GM19240 (cell line): ENCODE results near the gene MED4.

Experiments
- DNase-seq: peaks from one replicate; pipeline ENCODE4 v3.0.0; 2011; ENCODE audit warnings: low spot score; ENCODE audit not compliant: insufficient read length

MED4 gene

GRCh38 chr13:48094781-48095502 lies at the start of gene MED4:
MED4 (minus strand) TSS chr13:48095104; CDS start chr13:48095078, 26 bp downstream.
- DNase-seq = peak; percentile 90

GRCh38 chr13:48144413-48145035 lies 49.6 kb upstream of the MED4 start:
- no peak for DNase-seq

- no peak for DNase-seq
Observed at GRCh38 chr13:48142436-48142835, 47.5 kb upstream of the MED4 start.

- DNase-seq = no peak
Observed at GRCh38 chr13:48138270-48138669, 43.4 kb upstream of the MED4 start.

- no peak for DNase-seq
Observed at GRCh38 chr13:48132961-48133360, 38.1 kb upstream of the MED4 start.

DNA sequence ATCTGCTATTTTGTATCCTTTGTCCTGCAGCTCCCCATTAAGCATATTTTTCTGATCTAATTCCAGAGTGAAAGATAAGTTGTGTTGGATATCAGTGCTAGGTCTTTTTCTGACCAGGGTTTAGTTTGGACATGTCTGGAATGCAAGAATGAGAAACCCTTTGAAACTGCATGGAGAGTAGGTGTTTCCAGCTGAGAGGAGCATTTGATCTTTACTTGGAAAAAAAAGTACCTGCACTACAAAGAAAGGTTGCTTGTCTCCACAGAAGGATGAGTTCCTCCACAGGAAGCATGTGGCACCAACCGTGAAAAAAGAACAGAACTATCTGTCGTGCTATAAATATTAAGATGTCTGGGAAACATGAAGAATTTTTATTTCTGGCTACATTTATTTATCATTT lies 36.6 kb upstream of the MED4 start:
- DNase-seq = no peak

DNA sequence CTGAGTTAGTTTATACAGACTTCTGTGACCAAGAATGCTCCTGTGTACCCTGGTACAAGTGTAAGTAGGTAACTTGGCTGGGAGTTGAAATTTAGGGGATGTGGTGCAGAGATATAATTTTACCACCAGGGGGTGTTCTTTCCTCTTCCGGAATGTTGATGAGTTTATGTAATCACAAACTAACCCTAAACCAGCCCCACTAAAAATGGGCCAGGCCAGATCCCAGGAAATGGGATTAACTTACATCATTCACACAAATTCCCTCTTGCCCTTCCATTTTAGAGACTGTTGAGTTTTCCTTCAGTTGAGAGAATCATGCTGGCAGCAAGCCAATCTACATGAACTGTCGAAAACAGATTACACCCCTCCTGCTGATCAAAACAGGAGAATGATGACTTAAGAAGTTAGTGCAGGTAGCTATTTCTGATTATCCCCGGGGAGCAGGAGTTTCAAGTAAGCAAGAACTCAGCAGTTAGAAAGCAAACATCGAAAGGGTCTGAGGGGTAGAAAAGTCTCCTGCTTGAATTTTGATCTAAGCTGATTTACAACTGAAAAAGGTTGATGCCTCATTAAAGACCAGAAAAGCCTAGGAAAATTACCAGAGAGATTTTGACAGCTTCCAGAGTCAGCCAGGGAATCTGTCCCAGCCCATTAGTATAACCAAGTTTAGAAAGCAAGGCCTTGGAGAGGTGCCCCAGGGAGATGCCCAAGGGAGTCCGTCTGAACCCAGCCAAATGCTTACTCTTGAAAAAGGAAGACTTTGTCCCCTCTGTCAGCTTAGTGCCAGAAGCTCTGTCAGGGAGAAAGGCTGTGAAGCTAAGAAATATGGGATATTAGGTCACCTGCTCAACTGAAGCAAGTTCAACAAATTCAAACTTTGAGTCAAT lies 32.3 kb upstream of the MED4 start:
- peak; percentile 35 for DNase-seq

DNA sequence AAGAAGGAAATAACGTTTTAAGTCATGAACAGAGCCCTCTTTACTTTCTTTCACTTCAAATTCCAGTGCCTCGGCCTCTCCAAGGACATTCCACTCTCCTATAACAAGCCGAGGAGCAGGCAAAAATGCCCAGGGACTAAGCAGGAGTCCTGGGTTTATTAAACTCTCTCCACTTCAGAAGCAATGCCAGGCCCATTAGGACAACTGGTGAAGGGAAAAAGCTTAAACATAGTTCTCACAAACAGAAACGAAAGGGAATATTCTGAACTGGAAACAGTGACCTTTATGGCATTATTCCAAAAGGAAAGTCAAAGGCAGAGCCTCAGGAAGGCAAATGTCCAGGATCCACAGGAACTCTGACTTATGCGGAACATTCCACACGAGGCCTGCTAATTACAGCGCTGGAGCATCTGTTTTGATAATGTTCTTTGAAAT lies 30.9 kb upstream of the MED4 start:
- DNase-seq = no peak

DNA sequence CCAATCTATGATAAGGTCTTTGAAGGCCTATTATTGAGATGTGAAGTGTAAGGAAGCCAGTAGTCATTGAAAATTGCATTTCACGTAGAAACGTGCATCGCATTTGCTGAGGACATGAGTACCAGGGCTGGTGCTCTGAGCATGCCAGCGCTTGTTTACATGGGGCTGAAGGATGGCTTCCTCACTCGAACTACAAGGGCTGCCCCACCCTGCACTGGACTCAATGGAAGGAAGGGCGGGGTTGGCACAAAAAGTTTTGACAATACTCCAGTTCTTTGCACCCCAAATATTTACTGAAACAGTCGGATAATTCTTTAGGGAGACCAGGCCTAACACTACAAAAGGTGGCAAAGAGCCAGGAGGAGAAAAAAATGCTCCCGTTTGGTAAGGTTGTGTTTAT lies 28.9 kb upstream of the MED4 start:
- DNase-seq = no peak

GRCh38 chr13:48121733-48122132 lies 26.8 kb upstream of the MED4 start:
- no peak for DNase-seq

DNA sequence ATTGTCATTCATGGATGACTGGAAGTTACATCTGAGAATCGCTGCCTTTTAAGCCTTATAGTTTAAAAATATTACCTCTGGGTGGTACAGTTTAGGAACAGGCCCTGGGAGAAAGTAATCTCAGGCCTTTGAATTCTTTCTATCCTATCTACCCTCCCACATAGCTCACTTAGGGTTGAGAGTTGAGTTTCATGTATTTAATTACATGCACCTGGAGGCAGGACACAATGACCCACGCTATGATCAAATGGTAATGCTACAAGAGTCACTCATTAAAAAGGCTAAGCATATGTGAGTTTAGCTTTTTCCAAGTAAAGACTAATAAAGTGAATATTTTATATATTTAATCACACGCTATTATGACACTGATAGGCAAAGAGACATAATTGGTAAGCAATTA lies 25.3 kb upstream of the MED4 start:
- DNase-seq = no peak

GRCh38 chr13:48118030-48118429 lies 23.1 kb upstream of the MED4 start:
- DNase-seq = no peak

DNA sequence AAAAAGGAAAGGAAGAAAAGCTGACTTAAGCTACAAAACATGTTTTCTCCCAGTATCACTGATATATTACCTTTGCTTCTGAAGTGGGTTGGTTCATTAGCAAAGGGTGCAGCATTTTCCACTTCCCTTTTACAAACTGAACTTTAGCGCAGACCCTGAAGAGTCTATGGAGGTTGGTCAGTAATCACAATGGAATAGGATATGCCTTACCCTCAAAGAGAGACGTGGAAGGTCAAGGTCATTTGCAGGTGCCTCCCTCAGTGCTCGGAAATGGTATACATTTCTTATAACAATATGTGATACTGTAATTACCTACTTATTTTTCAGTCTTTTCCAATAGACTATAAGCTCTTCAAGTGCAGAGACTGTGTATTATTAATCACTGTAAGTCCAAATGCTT lies 21.9 kb upstream of the MED4 start:
- DNase-seq = no peak

GRCh38 chr13:48113756-48114130 lies 18.8 kb upstream of the MED4 start:
- DNase-seq = no peak

- no peak for DNase-seq
Observed at GRCh38 chr13:48112896-48113755, 18.2 kb upstream of the MED4 start.

DNA sequence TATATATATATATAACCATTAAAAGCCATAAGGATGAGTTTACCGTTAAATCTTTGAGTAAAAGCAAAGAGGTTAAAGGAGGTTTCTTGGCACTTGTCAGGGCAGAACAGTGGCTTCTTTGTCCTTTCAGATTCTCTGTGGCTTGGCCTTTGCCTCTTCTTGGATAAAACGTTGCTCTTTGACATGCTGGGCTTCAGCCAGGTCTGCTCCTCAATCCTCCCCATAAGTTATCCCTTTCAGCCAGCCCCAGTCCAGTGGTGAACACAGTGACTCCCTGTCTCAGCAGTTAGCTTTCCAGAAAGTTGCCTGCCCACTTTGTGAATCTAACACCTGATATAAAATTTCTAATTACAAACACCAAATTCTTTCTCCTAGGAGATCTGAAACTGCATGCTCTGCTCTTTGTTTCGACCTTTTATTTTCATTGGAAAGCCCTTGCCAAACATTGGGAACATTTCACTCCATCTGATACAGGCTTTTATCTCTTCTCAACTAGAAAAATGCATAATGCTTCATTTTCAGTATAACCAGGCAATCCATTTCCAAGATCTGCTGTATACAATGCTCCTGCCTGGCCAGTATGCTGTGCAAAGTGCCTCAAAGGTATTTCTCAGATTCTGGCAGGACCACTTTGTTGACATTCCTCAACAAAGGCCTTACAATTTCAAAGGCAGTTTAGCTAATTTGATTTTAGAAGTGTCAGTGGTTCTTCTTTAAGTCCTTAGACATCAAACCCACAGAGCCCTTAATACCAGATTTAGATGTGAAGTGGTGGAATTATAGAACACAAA lies 16.2 kb upstream of the MED4 start:
- no peak for DNase-seq

- no peak for DNase-seq
Observed at GRCh38 chr13:48110132-48110868, 15.4 kb upstream of the MED4 start.

DNA sequence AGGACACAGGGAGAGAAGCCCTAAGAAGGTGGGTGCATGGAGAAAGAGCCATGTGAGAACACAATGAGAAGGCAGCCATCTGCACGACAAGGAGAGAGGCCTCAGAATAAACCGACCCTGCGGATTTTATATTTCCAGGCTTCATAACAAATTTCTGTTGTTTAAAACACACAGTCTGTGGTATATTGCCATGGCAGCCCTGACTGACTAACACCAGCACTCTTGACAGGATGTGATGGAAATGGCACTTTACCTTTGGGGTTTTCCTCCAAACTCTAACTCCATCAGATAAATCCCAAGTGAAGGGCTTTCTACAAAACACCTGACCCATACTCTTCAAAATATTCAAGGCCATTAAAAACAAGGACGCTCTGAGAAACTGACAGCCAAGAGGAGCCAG lies 13.2 kb upstream of the MED4 start:
- DNase-seq = no peak

DNA sequence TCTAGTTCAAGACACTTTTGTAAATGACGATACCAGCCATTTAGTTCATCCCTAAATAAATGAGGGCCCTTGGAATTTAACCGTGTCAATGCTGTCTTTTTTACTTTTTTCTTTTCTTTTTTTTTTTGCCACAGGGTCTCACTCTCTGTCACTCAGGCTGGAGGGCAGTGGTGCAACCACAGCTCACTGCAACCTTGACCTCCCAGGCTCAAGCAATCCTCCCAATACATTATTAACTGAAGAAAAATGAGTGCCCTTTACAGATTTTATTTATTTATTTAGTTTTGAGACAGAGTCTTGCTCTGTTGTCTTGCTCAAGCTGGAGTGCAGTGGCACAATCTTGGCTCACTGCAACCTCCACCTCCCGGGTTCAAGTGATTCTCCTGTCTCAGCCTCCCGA lies 2.9 kb upstream of the MED4 start:
- no peak for DNase-seq

DNA sequence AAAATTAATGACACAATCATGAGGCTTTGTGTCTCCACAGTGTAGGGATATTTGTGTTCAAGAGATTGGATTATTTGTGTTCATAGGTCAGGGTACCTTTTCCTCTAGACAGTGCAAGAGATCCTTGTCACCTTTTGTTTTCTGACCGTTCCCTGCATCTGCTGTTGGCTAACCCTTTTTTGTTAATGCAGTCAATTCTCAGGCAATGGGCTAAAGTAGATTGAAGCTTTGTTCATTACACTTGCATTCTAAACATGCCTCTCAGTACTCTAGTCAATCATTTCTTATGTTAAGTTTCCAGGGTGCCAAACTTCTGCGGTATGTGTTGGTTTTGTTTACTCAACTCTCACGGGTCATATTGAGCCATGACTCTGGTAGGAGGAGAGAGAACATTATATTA lies 1.8 kb upstream of the MED4 start:
- no peak for DNase-seq
